Spleen (tissue), 7 donors: ENCODE data around the gene PCDH8.

ENCODE experiments used
- CTCF ChIP-seq, 11 experiments: fragments of 200-600 bp in 7 of 11; fragments of 450-650 bp in 4 of 11; sonication (generic) in 4 of 11; IDR thresholded peaks in 8 of 11; conservative IDR thresholded peaks in 3 of 11; 1 replicate in 7 of 11; 2 replicates in 4 of 11; pipeline versions ENCODE4 v1.4.0 to v1.8.0; 2016 to 2021; ENCODE audit warnings: antibody characterized with exemption in 11 of 11, inconsistent platforms in 4 of 11, mild to moderate bottlenecking in 1 of 11
- POLR2A ChIP-seq, 3 donors: fragments of 450-650 bp; IDR thresholded peaks; one replicate each; pipeline ENCODE4 v1.5.1; 2017; ENCODE audit warnings: antibody characterized with exemption in 3 of 3, mild to moderate bottlenecking in 1 of 3
- POLR2AphosphoS5 ChIP-seq, 3 donors: sonication (generic); formaldehyde crosslinking; IDR thresholded peaks; one replicate each; pipeline ENCODE4 v1.5.1; 2017; ENCODE audit warnings: antibody characterized with exemption in 3 of 3
- donor health status: DM: no; HTN: no; CAD: no; lungs with moderate emphysema.
- donor health status: DM: no; HTN: no; CAD: no.
- donor health status: DM: no; HTN: no; CAD: no.

- TF ChIP-seq CTCF (IDR thresholded peaks at IDR 0.05 in 8 of 11, conservative IDR thresholded peaks at IDR 0.05 in 3 of 11) (no peak), POLR2AphosphoS5 (IDR thresholded peaks at IDR 0.05) (no peak), POLR2A (IDR thresholded peaks at IDR 0.05) (no peak)
Observed at GRCh38 chr13:52870143-52870542, 21.7 kb upstream of the PCDH8 start.
